ENCODE results near the gene LRRC25.

DNA sequence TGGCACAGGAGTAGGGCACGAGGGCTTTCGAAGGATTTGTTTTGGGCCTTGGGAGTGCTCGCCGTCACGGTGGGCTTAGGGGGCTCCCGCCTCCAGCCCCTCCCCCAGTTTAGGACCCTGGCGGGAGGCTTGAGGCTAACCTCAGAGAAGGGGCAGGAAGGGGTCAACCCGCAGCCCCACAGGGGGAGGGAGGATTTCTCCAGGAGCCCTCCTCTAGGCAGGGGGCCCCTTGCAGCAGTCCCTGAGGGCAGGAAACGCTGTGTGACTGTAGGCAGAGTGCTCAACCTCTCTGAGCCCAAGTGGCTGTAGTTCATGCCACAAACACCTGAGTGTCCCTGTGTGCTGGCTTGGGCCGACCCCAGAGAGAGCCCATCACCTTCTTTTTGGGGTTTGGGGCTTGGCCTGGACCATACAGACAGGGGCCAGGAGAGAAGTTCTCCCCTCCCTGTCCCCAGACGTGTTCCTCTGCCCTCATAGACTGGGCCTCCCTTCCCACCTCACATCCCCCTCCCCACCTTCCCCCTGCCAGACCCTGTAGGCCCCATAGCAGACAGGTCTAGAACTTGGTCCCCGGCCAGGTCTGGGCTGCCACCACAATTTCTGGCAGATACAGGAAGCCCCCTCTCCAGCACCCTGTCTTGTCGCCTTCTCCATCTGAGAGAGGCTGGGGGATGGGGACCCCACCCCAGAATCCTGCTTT, 32.4 kb upstream of the LRRC25 start:
- TF ChIP-seq, protein P1, sequence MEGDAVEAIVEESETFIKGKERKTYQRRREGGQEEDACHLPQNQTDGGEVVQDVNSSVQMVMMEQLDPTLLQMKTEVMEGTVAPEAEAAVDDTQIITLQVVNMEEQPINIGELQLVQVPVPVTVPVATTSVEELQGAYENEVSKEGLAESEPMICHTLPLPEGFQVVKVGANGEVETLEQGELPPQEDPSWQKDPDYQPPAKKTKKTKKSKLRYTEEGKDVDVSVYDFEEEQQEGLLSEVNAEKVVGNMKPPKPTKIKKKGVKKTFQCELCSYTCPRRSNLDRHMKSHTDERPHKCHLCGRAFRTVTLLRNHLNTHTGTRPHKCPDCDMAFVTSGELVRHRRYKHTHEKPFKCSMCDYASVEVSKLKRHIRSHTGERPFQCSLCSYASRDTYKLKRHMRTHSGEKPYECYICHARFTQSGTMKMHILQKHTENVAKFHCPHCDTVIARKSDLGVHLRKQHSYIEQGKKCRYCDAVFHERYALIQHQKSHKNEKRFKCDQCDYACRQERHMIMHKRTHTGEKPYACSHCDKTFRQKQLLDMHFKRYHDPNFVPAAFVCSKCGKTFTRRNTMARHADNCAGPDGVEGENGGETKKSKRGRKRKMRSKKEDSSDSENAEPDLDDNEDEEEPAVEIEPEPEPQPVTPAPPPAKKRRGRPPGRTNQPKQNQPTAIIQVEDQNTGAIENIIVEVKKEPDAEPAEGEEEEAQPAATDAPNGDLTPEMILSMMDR (IDR thresholded peaks at IDR 0.05) = no peak
- TF ChIP-seq POLR2A (IDR thresholded peaks at IDR 0.05) = no peak
